Measurements from ENCODE around the gene ARL10. TPM values are rescaled to one million over a fixed set of nuclear protein-coding genes. Genes with fewer than 3 reads are reported as not detected.
A peak's percentile ranks its signal among the peaks of the same experiment; 100 is the strongest.

Gene ARL10, protein sequence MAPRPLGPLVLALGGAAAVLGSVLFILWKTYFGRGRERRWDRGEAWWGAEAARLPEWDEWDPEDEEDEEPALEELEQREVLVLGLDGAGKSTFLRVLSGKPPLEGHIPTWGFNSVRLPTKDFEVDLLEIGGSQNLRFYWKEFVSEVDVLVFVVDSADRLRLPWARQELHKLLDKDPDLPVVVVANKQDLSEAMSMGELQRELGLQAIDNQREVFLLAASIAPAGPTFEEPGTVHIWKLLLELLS
- 6.0 and 11.9 TPM in 2 replicates for total RNA-seq

DNA sequence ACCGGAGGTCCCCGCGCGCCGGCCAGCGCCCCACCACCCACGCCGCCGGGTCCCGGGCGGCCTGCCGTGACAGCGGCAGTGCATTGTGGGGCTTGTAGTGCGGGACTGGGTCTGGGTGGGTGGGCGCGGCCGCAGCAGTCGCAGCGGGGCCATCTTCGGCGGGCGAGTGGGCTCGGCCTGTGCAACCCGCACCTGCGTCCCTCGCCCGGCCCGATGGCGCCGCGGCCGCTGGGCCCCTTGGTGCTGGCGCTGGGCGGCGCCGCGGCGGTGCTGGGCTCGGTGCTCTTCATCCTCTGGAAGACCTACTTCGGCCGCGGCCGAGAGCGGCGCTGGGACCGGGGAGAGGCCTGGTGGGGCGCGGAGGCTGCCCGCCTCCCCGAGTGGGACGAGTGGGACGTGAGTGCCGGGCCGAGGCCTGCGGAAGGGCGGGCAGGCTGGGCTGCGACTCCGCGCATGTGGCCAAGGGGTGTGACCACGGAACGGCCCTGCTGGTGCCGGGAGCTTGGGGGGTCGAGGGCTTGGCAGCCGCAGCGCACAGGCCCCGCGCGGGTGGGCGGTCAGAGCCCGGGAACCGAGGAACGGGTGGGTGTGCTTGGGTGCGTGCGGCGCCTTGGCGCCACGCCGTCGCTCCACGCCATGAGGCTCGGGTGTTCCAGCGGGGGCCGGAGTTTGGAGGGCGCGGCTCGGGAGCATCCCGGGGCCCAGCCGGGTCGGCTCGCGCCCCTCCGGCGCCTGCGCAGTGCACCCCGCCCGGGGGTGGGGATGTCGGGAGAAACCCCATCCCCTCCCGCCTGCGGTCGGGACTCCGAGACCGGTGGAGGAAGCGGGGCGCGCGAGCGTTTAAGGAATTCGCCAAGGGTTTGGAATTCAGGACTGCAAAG lies at the start of gene ARL10:
Gene ARL10 (plus strand): TSS at position 137 of the 881 bp plus-strand sequence. CDS start 77 bp downstream, at position 214.
- DNase-seq (ENCODE audit: low read depth in 2 of 2), result peak in 1 of 2 donors; percentile 48

GRCh38 chr5:176317534-176318374 lies 47.5 kb upstream of the ARL10 start:
- no peak for DNase-seq (ENCODE audit: low read depth in 2 of 2)

DNA sequence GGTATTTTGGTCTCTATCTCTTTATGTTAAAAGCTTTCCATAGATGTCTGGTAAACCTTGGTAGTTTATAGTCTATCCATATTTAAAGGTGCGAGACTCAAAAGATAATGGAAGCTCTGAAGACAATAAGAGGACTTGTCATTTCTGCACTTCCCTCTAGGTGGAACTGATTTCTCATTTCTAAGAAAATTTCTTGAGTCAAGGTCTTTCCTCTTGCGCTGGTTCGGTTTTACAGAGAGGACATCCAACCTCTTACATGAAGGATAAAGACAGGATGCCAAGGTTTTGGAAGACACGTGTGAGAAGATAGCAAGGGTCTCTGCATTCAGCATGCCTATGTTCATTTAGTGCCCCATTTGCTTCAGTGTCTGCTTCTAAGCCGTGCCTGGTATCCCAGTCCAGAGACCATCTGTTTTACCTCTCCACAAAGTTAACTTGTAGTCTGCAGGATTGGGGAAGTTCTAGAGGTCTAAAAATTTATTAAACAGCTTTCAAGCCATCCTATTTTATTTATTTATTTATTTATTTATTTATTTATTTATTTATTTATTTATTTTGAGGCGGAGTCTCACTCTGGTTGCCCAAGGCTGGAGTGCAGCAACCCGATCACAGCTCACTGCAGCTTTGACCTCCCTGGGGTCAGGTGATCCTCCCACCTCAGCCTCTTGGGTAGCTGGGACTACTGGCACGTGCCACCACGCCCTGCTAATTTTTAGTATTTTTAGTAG lies 45.3 kb upstream of the ARL10 start:
- peak in 1 of 2 donors; percentile 11 for DNase-seq (ENCODE audit: low read depth in 2 of 2)

GRCh38 chr5:176320577-176320976 lies 44.7 kb upstream of the ARL10 start:
- DNase-seq (ENCODE audit: low read depth in 2 of 2), result no peak

DNA sequence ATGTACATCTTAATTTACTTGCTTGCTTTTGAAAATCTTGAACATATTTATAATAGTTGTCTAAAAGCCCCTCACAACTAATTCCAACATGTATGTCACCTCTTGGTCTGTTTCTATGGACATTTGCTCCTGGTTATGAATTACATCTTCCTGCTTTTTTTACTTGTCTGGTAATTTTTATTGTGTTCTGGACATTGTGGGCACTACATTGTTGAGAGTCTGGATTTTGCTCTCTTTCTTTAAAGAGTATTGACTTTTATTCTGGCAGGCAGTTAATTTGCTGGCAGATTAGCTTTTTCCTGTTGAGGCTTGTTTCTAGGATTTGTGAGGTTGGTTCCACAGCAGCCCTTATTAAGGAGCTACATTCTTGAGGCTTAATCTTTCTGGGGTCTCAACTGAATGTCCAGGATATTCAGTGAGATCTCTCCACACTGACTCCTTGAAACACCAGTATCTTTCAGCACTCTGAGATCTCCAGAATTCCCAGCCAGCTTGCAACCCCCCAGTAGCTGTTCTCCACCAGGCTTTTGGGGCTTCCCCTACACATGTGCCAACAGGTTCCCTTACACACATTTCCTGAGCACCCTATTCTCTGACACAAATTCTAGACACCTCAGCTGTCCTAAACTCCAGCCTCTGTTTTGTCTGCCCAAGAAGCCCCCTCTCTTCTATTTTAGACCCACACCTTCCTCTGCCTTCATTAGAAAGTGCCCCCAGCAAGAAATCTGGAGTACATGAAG lies 31.1 kb upstream of the ARL10 start:
- no peak for DNase-seq (ENCODE audit: low read depth in 2 of 2)

DNA sequence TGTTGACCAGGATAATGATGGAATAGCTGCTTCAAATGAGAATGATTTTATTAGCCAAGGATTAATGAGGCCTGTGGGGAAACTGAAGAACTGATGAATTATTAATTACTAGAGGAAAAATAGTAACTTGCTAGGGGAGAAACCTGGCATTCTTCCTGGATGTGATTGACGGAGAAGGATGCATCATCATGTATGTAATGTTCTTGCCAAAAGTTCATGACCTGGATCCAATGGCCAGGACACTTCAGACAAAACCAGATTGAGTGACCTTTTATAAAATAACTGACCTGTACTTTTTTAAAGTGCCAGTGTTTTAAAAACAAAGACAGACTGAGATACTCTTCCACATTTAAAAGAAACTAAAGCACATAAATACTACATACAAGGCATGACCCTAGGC lies 27.4 kb upstream of the ARL10 start:
- DNase-seq (ENCODE audit: low read depth in 2 of 2), result no peak

- no peak for DNase-seq (ENCODE audit: low read depth in 2 of 2)
Observed at GRCh38 chr5:176339304-176339703, 26.0 kb upstream of the ARL10 start.

DNA sequence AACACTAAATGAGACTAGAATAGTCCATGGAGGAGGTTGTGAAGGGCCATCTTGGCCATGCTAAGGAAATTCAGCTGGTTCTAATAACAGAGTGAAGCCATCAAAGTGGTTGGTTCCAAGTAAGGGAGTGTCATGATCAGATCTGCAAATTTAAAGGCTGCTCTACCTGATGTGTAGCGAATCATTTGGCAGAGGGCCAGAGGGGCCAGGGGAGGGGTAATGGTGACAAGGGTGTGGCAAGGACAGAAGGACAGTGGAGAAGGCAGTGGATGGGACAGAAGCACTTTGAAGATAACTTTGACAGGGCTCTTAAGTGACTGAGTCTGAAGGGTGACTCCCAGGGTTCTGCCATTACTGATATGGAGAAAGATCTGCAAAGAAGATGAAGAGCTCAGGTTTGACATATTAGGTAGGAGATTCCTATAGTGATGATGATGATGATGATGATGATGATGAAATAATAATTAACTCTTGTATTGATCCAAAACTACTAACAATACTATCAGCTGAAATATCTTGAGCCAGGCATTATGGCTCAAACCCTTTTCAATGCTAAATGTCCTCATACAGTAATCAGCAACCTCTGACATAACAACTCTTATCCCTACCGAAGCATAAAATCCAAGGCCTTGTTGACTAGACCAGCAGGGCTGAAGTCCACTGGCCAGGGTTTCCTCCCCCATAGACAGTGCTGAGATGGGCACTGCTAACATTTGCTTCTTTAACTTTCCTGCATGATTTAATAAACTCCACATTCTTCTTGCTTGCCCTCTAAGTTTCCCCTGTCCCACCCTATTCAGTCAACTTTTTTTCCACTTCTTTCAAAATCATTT lies 23.7 kb upstream of the ARL10 start:
- DNase-seq (ENCODE audit: low read depth in 2 of 2), result no peak

- DNase-seq (ENCODE audit: low read depth in 2 of 2), result no peak
Observed at GRCh38 chr5:176342158-176342483, 23.2 kb upstream of the ARL10 start.

GRCh38 chr5:176342766-176343458 lies 22.4 kb upstream of the ARL10 start:
- no peak for DNase-seq (ENCODE audit: low read depth in 2 of 2)

- DNase-seq (ENCODE audit: low read depth in 2 of 2), result no peak
Observed at GRCh38 chr5:176350416-176350815, 14.9 kb upstream of the ARL10 start.

DNA sequence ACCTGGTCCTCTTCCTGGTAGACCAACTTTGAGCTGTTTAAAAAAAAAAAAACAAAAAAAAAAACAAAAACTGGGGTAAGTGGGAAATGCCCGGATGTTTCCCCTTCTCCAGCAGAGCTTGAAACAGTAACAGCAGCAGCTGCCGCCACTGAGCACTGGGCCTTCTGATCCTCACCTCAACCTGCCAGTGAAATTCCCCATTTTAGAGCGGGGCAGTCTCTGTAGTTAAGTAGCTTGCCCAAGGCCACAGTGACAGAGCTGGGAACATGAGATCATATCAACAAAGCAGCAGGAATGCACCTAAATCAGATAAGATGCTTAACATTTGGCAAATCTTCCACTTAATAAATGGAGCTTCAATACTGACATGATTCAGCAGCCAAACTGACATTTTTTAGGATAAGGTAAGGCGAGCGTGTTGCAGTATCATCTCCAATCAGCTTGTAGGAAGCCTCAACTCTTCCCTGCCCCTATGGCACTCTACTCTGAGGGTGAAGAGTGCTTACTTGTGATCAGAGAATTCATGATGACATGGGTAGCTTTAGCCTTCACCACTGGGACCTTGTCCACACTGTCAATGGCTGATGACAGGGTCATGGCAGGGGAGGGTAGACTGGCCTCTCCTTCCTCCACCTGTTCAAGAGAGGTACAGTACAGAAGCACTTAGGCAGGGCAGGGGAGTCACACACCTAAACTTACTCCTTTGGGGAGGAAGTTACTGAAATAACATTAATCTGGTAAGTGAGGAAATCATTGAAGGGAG lies 13.0 kb upstream of the ARL10 start:
- no peak for DNase-seq (ENCODE audit: low read depth in 2 of 2)

GRCh38 chr5:176353533-176353932 lies 11.8 kb upstream of the ARL10 start:
- no peak for DNase-seq (ENCODE audit: low read depth in 2 of 2)

GRCh38 chr5:176355400-176356178 lies 9.7 kb upstream of the ARL10 start:
- no peak for DNase-seq (ENCODE audit: low read depth in 2 of 2)

GRCh38 chr5:176356179-176356566 lies 9.1 kb upstream of the ARL10 start:
- no peak for DNase-seq (ENCODE audit: low read depth in 2 of 2)

DNA sequence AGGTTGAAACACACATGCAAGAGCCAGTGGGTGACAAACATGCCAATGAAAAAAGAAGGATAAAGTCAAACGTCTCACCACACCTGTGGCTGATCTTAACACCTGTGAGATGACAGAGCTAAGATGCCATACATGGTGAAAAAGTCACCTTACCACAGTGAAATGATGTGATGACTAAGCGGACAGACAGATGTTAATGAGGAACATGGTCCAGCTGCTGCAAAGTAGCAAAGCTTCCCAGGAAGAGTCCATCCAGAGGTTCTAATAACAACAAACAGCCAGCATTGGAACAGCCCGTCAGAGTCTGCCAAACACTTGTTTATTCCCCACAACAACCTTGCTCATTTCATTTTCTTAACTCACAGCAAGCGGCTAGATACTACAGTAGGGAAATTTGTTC lies 5.6 kb upstream of the ARL10 start:
- no peak for DNase-seq (ENCODE audit: low read depth in 2 of 2)

- peak in 1 of 2 donors; percentile 23 for DNase-seq (ENCODE audit: low read depth in 2 of 2)
Observed at GRCh38 chr5:176360894-176361436, 4.3 kb upstream of the ARL10 start.

Measured in dermis microvascular lymphatic vessel endothelial cell (primary cell).